Measurements from ENCODE around the gene ANXA6.

The ANXA6 gene

DNA sequence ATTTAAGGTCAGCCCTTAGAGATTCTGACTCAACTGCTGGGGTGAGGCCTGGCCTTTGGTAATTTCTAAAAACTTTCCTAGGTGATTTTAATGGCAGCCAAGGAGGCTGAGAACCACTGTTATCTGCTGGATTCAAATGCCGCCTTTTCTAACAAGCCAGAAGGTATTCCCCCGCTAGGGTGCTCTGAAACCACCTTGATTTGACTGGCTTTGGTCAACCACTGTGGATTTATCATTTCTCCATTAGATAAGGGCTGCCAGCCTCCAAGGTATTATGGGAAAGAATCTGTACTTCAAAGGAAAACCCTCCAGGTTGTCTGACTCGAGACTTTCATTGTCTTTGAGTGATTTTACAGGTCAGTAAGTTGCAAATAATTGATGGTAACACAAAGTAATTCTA lies 4.3 kb downstream of the ANXA6 start:
- DNase-seq (ENCODE audit: low read depth): no peak

DNA sequence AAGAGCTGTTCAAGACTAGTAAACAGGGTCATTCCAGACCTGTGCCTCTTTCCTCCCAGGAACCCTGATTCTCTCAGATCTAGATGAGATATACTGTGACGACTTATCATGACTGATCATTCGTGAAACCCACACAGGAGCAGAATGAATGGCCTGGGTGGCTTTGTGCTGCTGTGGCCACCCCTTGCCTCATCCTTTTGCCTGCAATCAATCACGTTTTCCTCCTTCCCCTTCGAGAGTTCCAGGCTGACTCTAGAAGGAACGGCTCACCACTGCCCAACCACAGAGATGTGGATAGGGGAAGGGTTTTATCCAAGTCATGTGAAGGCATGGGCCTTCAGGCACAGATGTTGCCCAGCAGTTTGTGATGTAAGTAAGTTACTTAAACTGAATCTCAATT lies 5.8 kb downstream of the ANXA6 start:
- no peak for DNase-seq (ENCODE audit: low read depth)

DNA sequence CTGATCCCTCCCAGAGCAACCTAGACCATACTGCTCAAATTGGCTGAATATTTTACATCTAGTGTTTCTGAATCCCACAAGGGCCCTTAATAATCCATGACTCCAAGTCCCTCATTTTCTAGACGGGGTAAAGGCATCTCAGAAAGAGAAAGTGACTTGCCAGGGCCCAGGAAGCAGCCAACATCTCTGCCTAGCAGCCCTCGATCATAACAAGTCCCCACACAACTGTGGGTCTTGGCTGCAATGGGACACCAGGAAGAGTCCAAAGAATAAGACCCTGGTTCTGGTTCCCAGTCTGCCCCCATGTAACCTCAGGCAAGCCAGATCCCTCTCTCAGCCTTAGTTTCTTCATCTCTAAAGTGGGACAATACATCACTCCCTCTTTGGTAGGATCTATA lies 6.3 kb downstream of the ANXA6 start:
- DNase-seq (ENCODE audit: low read depth): no peak

GRCh38 chr5:151150471-151151262 lies 6.9 kb downstream of the ANXA6 start:
- peak; percentile 83 for DNase-seq (ENCODE audit: low read depth)

DNA sequence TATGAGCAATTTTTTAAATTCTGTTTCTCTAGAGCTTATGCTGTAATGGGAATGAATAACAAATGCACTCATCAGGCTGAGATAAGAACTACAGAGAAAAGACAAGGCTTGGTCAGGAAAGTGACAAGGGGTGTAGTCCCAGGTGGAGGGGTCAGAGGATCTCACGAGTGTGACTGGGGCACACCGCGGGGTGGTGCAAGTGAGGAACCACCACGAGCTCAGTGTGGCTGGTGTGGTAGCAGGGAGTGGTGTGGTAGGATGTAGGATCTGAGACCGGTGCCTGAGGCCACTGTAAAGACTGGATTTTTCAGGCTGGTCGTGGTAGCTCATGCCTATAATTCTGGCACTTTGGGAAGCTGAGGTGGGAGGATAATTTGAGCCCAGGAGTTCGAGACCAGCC lies 9.0 kb downstream of the ANXA6 start:
- no peak for DNase-seq (ENCODE audit: low read depth)

DNA sequence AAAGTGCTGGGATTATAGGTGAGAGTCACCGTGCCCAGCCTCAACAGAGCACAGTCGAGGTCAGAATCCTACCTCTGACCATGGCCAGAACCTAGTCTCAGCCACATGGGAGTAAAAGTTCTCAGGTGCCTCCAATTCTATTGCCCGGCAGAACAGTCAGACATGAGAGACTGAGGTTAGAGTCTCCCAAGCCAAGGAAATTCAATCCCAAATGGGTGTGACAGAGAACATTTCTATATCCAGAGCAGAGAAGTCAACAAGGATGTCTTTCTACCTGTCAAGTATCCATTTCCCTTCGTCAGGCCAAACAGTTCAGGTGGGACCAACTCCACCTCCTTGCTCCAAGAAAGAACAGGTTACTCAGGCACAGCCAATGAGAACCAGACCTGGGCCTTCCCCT lies 10.5 kb downstream of the ANXA6 start:
- no peak for DNase-seq (ENCODE audit: low read depth)

DNA sequence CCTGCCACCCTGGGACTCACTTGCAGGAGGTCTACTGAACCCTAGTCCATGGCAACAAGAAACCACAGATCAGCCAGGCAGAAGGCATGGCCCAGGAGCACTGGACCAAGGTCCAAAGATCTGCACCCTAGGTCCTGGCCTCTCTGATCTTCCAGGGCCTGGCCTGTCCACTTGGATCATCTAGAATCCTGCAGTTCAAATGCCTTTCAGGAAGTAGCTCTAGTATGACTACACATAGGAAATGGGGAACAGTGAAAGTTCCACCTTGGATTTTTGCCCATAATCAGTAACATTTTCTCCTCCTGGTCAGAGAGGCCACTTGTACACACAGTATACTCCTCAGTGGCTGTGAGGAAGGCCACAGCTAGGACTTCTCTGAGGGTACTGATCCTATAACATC lies 11.5 kb downstream of the ANXA6 start:
- no peak for DNase-seq (ENCODE audit: low read depth)

DNA sequence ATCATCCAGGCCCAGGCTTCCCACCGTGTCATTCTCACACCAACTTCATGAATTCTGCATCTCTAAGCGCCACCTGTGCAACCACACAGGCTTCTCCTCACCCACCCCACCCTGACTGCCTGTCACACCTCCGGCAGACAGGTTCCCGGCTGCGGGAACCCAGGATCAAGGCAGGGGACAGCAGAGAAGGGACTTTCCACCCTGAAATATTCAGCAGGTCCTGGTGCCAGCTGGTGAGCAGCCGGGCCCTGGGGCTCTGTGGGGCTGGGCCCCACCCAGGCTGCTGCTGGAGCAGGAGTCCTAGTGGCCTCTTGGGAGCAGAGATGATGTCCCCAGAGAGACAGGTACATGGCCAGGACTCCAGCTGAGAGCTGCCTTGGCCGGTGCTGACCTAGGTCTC lies 12.7 kb downstream of the ANXA6 start:
- no peak for DNase-seq (ENCODE audit: low read depth)

GRCh38 chr5:151144275-151144674 lies 13.3 kb downstream of the ANXA6 start:
- no peak for DNase-seq (ENCODE audit: low read depth)

DNA sequence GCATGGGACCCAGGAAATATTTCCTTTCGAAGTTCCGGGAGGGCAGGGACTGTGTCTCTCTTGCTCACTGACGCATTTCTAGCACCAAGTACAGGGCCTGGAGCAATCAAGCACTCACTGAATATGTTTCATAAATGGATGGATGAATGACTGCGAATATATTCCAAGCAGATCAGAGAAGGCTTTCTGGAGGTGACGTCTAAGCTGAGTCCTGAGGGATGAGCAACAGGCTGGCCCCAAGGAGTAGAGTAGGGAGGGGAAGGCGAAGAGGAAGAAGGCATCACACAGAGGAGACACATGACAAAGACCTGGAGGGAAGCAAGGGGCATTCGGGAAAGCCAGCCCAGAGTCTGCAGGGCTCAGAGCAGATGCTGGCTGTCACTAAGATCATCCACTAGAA lies 13.9 kb downstream of the ANXA6 start:
- DNase-seq (ENCODE audit: low read depth): no peak

- DNase-seq (ENCODE audit: low read depth): no peak
Observed at GRCh38 chr5:151142933-151143332, 14.6 kb downstream of the ANXA6 start.

DNA sequence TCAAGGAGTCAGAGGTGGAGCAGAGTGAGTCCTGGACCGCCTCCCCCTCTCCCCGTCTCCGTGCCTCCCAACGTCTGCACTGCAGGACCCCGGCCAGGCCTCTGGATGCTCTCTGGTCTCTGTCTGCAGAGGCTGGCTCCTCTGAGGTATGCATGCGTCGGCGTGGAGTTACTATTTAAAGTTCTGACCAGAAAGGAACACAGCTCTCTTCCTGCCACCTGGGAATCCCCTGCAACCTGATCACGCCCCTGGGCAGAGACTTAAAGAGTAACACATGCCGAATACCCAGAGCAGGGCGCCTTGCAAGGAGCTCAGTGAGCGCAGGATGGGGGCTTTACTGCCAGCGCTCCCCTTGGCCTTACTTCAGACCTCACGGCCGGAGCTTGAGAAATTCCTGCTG lies 16.0 kb downstream of the ANXA6 start:
- peak; percentile 56 for DNase-seq (ENCODE audit: low read depth)

DNA sequence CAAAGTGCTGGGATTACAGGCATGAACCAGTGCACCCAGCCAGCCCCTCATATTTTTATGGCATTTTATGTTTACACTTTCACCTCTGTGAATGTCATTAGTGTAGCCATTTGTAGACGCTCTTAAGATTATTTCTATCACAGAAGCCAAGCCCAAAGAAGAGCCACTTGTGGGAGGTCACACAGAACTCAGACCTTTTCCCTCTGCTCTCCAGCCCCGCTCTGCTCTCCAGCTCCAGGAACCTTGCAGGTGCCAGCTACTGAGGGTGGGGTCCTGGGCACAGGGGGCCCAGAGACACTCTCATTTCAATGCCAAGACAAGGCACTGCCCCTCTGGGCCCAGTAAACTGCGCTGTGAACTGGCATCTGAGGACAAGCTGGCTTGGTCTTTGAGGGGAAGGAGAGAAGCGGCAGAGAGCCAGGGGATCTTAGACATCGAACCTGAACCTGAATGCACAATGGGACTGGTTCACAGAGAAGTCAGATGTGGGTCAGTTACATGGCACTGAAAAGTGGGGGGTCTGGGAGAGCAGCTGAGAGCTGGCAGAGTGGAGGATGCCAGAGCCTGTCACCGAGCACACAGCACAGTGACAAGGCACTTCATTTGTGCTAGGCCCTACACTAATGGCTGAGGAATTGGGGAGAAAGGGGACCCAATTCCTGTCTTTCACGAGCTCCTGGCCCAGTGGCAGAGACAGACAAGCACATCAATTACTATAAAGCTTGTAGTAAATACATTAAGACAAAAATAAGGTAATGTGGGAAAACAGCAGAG lies 16.7 kb downstream of the ANXA6 start:
- DNase-seq (ENCODE audit: low read depth): no peak

DNA sequence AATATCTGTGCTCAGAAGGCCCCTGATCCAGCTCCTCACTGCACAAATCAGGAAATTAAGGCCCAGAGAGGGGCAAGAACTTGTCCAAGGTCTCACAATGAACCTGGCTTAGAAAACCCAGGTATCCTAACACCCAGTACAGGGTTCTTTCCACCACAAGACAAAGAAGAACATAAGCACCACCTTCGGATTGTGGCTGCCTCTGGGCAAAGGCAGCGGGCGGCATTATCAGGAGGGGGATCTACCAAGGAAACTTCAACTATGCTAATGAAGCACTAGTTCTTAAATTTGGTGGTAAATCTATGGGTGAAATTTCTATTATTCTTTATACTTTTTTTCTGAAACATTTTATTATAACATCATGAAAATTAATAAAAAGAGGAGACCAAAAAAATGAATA lies 17.9 kb downstream of the ANXA6 start:
- DNase-seq (ENCODE audit: low read depth): no peak

DNA sequence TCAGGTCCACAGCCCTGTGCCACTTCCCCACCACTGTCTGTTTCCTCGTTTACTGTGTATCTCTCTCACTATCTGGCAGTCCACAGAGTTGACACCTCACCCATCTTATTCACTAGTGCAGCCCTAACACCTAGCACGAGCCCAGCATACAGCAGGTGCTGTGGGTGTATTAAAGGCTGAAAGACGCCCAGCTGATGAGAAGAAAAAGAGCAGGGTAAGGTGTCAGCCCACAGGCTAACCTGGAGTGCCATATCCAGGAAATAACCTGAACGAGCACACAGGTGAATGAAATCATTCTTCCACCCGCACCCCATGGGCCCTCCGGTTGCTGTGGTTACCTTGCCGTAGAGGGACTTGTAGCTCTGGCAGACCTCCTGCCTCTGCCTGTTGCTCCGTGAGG lies 18.6 kb downstream of the ANXA6 start:
- no peak for DNase-seq (ENCODE audit: low read depth)

DNA sequence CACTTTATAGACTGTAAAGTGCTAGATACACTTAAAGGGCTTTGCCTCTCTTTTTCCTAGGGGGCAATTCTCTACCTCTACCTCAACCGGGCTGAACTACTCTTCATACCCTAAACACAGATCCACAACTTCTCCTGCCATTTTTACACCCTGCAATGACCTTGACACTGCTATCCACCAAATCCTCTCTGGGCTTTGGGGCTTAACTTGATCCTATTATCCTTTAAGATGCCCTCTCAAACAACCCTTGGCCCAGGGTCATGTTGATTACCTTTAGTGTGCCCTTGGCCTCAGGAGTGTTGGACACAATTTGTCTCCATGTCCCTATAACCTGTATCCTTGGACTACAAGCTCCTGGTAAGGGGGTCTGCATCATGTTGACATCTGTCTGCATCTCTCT lies 19.5 kb downstream of the ANXA6 start:
- no peak for DNase-seq (ENCODE audit: low read depth)

DNA sequence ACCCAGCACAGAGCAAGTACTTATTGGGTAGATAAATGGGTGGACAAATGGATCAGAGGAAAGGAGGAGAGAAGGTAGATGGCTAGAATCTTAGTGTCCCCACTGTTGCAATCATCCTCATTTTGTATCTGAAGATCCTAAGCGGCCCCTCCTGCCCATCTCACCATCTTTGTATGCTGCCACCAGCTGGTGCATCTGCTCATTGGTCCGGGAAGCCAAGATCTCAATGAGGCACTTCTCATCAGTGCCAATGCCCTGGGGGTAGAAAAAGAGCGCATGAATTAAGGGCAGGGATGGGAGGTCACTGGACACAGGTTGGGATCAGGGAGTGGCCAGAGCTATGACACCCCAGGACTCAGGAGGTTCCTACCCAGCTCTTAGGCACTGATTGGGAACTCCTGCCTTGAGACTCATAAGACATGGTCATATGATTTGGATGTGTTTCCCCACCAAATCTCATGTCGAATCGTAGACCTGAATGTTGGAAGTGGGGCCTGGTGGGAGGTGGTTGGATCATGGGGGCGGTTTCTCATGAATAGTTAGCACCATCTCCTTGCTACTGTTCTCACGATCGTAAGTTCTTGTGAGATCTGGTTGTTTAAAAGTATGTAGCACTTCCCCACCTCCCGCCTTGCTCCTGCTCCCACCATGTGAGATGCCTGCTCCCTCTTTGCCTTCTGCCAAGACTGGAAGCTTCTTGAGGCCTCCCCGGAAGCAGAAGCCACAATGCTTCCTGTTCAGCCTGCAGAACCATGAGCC lies 20.3 kb downstream of the ANXA6 start:
- no peak for DNase-seq (ENCODE audit: low read depth)

DNA sequence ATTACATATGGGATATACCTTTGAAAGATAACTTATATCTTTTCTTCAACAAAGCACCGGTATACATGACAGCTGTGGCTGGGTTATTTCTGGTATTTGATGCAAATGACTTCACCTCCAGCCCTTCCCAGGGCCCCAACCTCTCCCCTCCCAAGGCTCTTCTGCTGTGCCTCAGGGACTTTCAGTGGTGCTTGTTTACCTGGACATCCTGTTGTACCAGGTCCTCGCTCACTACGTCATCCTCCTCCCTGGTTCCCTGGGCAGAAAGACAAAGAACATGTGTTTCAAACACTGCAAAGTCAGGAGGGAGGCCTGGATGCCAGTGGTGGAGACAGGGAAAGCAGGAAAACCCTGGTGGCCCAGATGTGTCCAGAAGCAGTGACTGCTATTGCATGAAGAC lies 23.4 kb downstream of the ANXA6 start:
- DNase-seq (ENCODE audit: low read depth): no peak

DNA sequence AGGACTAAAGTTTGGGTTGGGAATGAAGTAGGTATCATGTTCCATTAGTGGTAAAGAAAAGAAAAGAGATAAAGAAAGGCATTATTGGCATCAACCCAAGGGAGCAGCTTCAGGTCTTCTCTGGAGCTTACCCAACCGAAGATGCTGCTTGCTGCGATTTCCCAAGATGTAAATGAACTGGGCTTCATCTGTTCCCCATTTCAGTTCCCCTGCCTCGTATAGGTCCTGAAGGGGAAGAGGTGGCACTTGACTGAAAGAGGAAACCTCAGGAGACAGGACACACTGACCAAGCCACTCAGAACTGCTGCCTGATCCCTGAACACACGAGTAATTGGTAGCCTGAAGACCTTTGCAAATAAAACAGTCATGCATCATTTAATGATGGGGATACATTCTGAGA lies 24.6 kb downstream of the ANXA6 start:
- no peak for DNase-seq (ENCODE audit: low read depth)

GRCh38 chr5:151130922-151131891 lies 26.4 kb downstream of the ANXA6 start:
- DNase-seq (ENCODE audit: low read depth): no peak

- no peak for DNase-seq (ENCODE audit: low read depth)
Observed at GRCh38 chr5:151130235-151130921, 27.2 kb downstream of the ANXA6 start.

Measured in T-helper 22 cell (primary cell).